Measurements from ENCODE around the gene EPHA8. TPM values are rescaled to one million over a fixed set of nuclear protein-coding genes. Genes with fewer than 3 reads are reported as not detected.

EPHA8 gene
- total RNA-seq, 1 experiment from 2014 or later, result not detected

- H3F3A ChIP-seq (ENCODE audit: insufficient read depth, low read depth), result no peaks in the 10 kb centered on the region
- BruUV-seq (replicated peaks), result no TSS peak
- intact Hi-C loops (cut with micrococcal nuclease; ENCODE audit: unreplicated experiment), result loop anchor here (5.0 kb wide), 1 partner anchor 98 kb away; the partner anchor contains the start of gene C1QC
- H3K9me3 ChIP-seq (ENCODE audit: insufficient read depth, low read depth), result no peaks in the 10 kb centered on the region
- no peak overlapping the region for H2AFZ ChIP-seq
- no peaks in the 10 kb centered on the region for H3K9me2 ChIP-seq (ENCODE audit: insufficient read depth)
- H3K79me2 ChIP-seq (ENCODE audit: low read depth), result no peaks in the 10 kb centered on the region
- DNase-seq, result no peak
- H4K20me1 ChIP-seq (ENCODE audit: insufficient read depth), result no peaks in the 10 kb centered on the region
- no peak overlapping the region for H3K4me2 ChIP-seq
- H3K4me1 ChIP-seq (replicated peaks; ENCODE audit: insufficient read depth), result no peaks in the 10 kb centered on the region
- H3K27ac ChIP-seq, result no peak overlapping the region
- no peak overlapping the region for H3K4me3 ChIP-seq
- CTCF ChIA-PET, result interaction anchor here (0.5 kb wide), 1 partner anchor 521 kb away, joined by 4 read pairs; no protein-coding TSS in a partner anchor
- POLR2A ChIA-PET (ENCODE audit: unreplicated experiment), result no interaction called here
- TF ChIP-seq CTCF (conservative IDR thresholded peaks at IDR 0.05) (no peak), EZH2 (IDR thresholded peaks at IDR 0.05; ENCODE audit: low read depth) (no peak)
- H3K36me3 ChIP-seq (ENCODE audit: low read depth), result no peaks in the 10 kb centered on the region
- peaks cover 33% of the 10 kb centered on the region for H3K27me3 ChIP-seq (ENCODE audit: insufficient read depth, low read depth)
These were observed 18.7 kb upstream of the EPHA8 start for GRCh38 chr1:22544606-22545005.

GRCh38 chr1:22545141-22545540, 18.1 kb upstream of the EPHA8 start:
- CTCF ChIA-PET, result interaction anchor here (0.5 kb wide), 1 partner anchor 521 kb away, joined by 4 read pairs; no protein-coding TSS in a partner anchor
- POLR2A ChIA-PET (ENCODE audit: unreplicated experiment), result no interaction called here
- no TSS peak for BruUV-seq (replicated peaks)
- no peak overlapping the region for H3K4me2 ChIP-seq
- no peaks in the 10 kb centered on the region for H3K79me2 ChIP-seq (ENCODE audit: low read depth)
- H4K20me1 ChIP-seq (ENCODE audit: insufficient read depth), result no peaks in the 10 kb centered on the region
- H3K4me1 ChIP-seq (replicated peaks; ENCODE audit: insufficient read depth), result no peaks in the 10 kb centered on the region
- TF ChIP-seq EZH2 (IDR thresholded peaks at IDR 0.05; ENCODE audit: low read depth), result no peak
- TF ChIP-seq CTCF (conservative IDR thresholded peaks at IDR 0.05), result no peak
- H3K27me3 ChIP-seq (ENCODE audit: insufficient read depth, low read depth), result peaks cover 38% of the 10 kb centered on the region
- H3K9me2 ChIP-seq (ENCODE audit: insufficient read depth), result no peaks in the 10 kb centered on the region
- H3K27ac ChIP-seq, result no peak overlapping the region
- H3K4me3 ChIP-seq, result no peak overlapping the region
- no peak for DNase-seq
- H3K9me3 ChIP-seq (ENCODE audit: insufficient read depth, low read depth), result no peaks in the 10 kb centered on the region
- no peaks in the 10 kb centered on the region for H3F3A ChIP-seq (ENCODE audit: insufficient read depth, low read depth)
- intact Hi-C loops (cut with micrococcal nuclease; ENCODE audit: unreplicated experiment), result no loop called here
- H2AFZ ChIP-seq, result no peak overlapping the region
- H3K36me3 ChIP-seq (ENCODE audit: low read depth), result no peaks in the 10 kb centered on the region

- peaks cover 43% of the 10 kb centered on the region for H3K27me3 ChIP-seq (ENCODE audit: insufficient read depth, low read depth)
- H2AFZ ChIP-seq, result no peak overlapping the region
- ChIA-PET POLR2A (ENCODE audit: unreplicated experiment) (no interaction called here), CTCF (no interaction called here)
- no peak for DNase-seq
- H3K27ac ChIP-seq, result no peak overlapping the region
- TF ChIP-seq CTCF (conservative IDR thresholded peaks at IDR 0.05) (no peak), EZH2 (IDR thresholded peaks at IDR 0.05; ENCODE audit: low read depth) (no peak)
- H3K9me3 ChIP-seq (ENCODE audit: insufficient read depth, low read depth), result no peaks in the 10 kb centered on the region
- H3K36me3 ChIP-seq (ENCODE audit: low read depth), result no peaks in the 10 kb centered on the region
- no peaks in the 10 kb centered on the region for H3K79me2 ChIP-seq (ENCODE audit: low read depth)
- no peaks in the 10 kb centered on the region for H3F3A ChIP-seq (ENCODE audit: insufficient read depth, low read depth)
- no peaks in the 10 kb centered on the region for H3K9me2 ChIP-seq (ENCODE audit: insufficient read depth)
- intact Hi-C loops (cut with micrococcal nuclease; ENCODE audit: unreplicated experiment), result no loop called here
- H3K4me2 ChIP-seq, result no peak overlapping the region
- no peak overlapping the region for H3K4me3 ChIP-seq
- no peaks in the 10 kb centered on the region for H4K20me1 ChIP-seq (ENCODE audit: insufficient read depth)
- BruUV-seq (replicated peaks), result no TSS peak
- H3K4me1 ChIP-seq (replicated peaks; ENCODE audit: insufficient read depth), result no peaks in the 10 kb centered on the region
These were observed 16.0 kb upstream of the EPHA8 start for GRCh38 chr1:22547186-22547817.
